GM18907 (cell line): ENCODE measurements around the gene STAT5B.
"Not testable (repeated sequence)": the region's sequence is repeated elsewhere in the genome, so short reads cannot be mapped to it uniquely, and the experiment has no call there.

Source experiments
- ATAC-seq: cut with Tn5 transposase; IDR thresholded peaks from one replicate; pipeline ENCODE4 v1.9.1; 2021; ENCODE audit warnings: mild to moderate bottlenecking, moderate library complexity; ENCODE audit not compliant: unreplicated experiment

STAT5B gene

DNA sequence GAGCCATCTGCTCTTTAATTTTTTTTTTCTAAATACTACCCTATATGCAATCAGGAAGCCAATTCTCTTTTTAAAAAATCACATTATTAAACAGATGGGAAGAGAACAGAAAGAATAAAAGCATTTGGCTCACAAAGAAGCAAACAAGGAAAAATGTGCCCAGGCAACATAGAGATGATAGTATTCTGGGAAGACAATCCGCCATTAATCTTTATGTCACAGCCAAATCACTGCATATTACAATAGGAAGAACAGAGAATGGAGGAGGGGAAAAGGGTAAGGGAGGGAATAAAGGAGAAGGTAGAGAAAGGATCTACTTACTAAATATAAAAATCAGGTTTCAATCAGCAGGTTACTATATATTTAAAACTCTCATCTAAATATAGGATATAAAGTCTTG, 34.3 kb downstream of the STAT5B start:
- no peak for ATAC-seq

DNA sequence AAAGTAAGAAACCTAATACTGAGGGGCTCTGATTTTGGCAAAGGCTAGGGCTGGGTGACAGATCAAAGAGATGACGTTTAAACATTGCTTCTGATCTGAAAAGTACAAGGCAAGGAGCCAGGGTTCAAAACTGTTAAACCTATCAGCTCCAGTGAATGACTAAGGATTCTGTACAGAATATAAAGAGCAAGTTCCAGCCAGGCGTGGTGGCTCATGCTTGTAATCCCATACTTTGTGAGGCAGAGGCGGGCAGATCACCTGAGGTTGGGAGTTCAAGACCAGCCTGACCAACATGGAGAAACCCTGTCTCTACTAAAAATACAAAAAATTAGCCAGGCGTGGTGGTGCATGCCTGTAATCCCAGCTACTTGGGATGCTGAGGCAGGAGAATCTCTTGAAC, 35.3 kb downstream of the STAT5B start:
- not testable (repeated sequence) for ATAC-seq

- no peak for ATAC-seq
Observed at GRCh38 chr17:42240201-42240600, 36.0 kb downstream of the STAT5B start.

DNA sequence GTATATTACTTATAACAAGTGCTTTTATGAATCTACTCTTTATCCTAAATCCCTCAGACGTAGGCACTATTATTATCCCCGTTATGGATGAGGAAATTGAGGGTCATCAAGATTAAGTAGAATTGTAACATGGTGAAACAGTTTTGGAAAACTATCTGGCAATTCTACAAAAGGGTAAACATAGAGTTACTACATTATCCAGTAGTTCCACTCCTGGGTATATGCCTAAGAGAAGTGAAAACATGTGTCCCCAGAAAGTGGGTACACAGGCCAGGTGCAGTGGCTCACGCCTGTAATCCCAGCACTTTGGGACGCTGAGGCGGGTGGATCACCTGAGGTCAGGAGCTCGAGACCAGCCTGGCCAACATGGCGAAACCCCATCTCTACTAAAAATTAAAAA, 36.6 kb downstream of the STAT5B start:
- not testable (repeated sequence) for ATAC-seq

DNA sequence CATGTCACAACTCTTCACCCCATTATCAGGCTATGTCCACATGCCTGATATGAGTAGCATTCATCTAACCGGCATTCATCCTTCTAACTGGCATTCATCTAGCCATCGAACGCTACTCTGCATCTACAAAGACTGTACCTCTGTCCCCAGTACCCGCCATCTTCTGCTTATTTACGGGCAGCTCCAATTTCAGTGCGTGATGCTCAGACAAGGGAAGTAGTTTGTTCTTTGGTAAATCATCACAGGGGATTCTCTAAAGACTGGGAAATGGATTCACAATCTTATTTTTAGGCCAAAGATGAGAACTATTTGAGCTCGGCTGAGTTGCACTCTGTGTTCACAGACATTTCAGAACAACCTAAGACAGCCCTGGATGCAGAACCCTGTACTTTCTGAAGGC, 39.4 kb downstream of the STAT5B start:
- ATAC-seq, result no peak

DNA sequence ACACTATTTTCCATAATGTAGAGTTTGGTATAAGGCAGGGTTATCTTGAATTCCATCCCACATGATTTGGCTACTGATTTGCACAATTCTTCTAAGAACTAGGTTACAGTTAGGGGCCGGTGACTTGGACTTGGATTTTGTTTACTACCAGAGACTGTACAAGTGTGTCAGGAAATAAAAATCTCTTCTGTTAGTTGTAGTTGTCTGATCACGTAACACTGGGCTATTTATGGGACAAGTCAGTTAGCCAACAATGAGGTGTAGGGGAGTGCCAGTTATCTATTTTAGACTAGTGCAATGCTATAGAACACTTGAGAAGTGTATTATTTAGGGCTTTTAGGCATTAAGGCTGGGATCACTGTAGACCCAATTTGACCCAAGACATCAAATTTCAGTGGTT, 42.2 kb downstream of the STAT5B start:
- no peak for ATAC-seq

- ATAC-seq, result no peak
Observed at GRCh38 chr17:42233156-42233555, 43.0 kb downstream of the STAT5B start.

DNA sequence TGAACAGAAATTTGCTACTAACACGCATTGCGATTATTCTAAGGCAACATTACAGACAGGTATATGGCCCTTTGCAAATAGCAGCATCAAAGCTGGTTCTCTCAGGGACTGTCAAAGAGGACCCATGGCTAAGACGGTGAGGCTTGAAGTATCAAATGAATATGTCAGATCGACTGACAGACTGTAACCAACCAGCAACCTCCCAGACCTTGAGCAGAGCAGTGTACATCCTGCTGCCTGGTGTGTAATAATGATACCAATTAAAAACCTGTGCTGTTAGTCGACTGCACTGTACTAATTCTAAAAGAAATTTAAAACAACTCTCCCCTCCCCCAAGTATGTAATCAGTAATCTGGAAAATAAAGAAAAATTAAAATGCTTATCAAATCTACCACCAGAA, 46.0 kb downstream of the STAT5B start:
- ATAC-seq, result no peak

GRCh38 chr17:42227849-42228700, 48.1 kb downstream of the STAT5B start:
- ATAC-seq, result no peak

DNA sequence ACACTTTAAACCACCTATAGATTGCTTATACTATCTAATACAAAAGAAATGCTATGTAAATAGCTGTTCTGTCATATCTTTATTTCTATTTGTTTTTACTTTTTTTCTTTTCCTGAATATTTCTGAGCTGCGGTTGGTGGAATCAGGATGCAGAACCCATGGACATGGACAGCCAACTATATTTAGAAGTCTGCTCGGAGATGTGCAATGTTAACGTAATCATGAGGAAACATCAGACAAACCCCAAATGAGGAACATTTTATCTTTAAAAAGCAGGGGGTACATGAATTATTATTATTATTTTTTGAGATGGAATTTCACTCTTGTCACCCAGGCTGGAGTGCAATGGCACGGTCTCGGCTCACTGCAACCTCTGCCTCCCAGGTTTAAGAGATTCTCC, 50.5 kb downstream of the STAT5B start:
- no peak for ATAC-seq

GRCh38 chr17:42224651-42225050, 51.5 kb downstream of the STAT5B start:
- no peak for ATAC-seq

DNA sequence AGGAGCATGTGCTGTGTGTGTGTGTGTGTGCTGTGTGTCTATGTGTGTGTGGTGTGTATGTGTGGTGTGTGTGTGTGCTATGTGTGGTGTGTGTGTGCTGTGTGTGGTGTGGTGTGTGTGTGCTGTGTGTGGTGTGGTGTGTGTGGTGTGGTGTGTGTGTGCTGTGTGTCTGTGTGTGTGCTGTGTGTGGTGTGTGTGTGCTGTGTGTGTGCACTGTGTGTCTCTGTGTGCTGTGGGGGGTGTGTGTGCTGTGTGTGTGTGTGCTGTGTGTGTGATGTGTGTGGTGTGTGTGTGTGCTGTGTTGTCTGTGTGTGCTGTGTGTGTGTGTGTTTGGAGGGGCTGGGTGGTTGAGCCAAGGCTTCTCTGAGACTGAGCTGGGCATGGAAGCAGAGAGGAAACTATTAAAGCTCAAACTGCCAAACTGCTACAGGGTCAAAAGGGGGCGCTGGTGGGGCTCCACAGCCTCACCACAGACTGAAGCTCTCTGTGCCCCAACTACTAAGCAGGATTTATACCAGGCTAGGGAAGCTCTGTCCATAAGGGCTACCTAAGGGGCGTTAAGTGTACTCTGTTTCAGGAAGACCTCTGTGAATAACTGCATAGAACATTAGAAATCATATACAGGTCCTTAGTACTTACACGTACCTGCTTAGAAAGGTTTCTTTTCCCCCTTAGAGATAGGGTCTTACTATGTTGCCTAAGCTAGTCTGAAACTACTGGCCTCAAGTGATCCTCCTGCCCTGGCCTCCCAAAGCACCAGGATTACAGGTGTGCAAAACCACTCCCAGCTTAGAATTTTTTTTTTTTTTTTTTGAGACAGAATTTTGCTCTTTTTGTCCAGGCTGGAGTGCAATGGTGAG, 54.1 kb downstream of the STAT5B start:
- ATAC-seq, result no peak

- not testable (repeated sequence) for ATAC-seq
Observed at GRCh38 chr17:42219280-42219679, 56.9 kb downstream of the STAT5B start.

DNA sequence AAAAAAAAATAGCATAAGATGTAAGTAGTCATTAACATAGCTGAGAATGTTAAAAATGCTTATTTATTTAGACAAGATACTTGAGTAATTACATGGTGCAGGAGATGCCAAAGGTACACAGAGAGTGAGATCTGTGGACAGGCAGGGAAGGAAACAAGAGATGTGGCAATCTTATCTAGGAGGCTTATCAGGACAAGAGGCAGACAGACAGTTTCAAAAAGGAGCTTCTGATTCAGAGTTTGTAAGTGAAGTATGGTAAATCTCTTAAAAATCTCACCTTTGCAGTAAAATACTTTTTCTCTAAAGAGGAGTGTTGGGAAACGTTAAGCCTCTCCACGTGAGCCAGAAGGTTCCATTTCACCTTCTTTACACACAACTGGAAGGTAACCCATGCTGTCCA, 62.0 kb downstream of the STAT5B start:
- ATAC-seq, result no peak

DNA sequence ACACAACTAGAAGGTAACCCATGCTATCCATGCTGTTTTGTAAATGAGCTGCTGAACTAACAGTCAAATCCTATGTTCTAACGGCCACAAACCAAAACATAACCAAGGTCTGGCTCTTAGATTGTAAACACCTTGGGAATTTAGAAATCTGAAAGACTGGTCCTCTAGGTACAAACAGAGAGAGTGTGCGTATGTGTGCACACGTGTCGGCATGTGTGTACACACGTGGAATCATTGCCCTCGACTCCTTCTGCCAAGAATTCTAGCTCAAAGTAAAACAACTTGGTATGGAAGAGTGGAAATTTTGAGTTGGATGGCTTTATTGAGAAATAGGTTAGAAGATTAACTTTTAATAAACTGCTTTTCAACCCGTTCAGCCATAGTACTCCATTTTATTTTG, 63.8 kb downstream of the STAT5B start:
- ATAC-seq, result no peak

DNA sequence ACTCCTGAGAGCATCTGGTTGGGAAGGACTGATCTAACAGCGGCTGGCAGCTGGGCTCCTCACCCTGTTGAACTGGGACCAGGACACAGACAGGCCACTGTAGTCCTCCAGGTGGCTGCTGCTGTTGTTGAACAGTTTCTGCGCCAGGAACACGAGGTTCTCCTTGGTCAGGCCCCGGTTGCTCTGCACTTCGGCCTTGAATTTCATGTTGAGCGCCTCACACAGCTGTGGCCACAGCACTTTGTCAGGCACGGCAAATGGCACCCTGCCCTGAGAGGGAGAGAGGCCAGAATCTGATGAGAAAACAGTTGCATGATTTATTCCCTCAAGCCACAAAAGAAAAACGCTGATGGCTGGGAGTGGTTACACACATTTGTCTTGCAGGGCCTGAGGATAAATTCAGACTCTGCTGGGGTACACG, 64.3 kb downstream of the STAT5B start:
- not testable (repeated sequence) for ATAC-seq

DNA sequence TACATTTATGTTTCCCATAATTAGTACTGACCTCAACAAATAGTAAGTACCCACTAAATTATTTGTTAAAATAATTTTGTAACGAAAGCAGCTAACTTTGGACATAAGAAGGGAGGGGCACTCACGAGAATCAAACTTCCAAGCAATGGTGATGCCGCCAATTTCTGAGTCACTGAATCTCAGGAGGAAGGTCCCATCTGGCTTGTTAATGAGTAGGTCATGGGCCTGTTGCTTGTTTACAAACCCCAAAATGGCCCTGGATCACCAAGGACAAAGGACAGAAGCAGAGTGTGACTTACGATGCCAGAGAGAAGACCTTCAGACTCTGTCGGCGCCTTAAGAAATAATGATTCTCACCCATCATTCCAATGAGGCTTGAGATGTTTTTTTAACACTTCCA, 66.1 kb downstream of the STAT5B start:
- ATAC-seq, result no peak

DNA sequence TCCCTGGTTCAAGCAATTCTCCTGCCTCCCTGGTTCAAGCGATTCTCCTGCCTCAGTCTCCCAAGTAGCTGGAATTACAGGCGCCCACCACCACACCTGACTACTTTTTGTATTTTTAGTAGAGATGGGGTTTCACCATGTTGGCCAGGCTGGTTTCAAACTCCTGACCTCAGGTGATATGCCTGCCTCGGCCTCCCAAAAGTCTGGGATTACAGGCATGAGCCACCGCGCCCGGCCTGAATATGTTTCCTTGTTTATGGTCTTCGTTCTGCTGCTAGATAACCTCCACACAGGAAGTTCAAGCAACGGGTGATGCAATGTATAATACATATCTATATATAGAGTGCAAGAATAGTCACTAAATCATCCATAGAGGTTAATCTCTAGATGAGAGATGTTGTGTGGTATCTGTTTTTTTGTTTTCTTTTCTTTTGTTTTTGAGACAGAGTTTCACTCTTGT, 70.0 kb downstream of the STAT5B start:
- not testable (repeated sequence) for ATAC-seq

- ATAC-seq, result no peak
Observed at GRCh38 chr17:42203354-42203753, 72.8 kb downstream of the STAT5B start.

GRCh38 chr17:42202696-42203095, 73.5 kb downstream of the STAT5B start:
- no peak for ATAC-seq

DNA sequence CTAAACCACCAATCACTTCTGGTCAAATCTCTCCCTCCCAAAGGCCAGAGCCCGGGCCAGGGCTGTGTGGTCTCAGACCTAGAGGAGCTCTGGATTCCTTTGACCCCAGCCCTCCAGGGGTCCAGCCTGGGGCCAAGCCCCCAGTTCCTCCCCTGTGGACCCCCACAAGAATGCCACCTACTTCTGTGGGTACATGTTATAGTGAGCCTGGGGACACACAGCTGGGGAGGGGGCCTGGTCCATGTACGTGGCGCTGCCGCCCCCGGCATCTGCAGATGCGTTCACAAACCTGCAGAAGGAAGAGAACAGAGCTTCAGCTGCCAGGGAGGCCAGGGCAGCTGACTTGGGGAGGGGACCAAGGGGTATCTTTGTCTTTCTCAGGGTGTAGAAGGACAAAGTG, 74.0 kb downstream of the STAT5B start:
- no peak for ATAC-seq

- no peak for ATAC-seq
Observed at GRCh38 chr17:42201458-42201772, 74.8 kb downstream of the STAT5B start.
